Lower leg skin (tissue), 3 donors: ENCODE results near the gene VAMP8.

ENCODE experiments used
- POLR2A ChIP-seq, 2 donors: fragments of 450-650 bp; IDR thresholded peaks; one replicate each; pipeline ENCODE4 v1.6.1; 2016 to 2017; ENCODE audit warnings: antibody characterized with exemption in 2 of 2, mild to moderate bottlenecking in 1 of 2, moderate library complexity in 1 of 2
- TF ChIP-seq, protein P1 (sequence below), 3 donors: fragments of 450-650 bp; IDR thresholded peaks; one replicate each; pipeline ENCODE4 v1.5.1; 2016; ENCODE audit warnings: antibody characterized with exemption in 3 of 3, mild to moderate bottlenecking in 3 of 3, moderate library complexity in 2 of 3

DNA sequence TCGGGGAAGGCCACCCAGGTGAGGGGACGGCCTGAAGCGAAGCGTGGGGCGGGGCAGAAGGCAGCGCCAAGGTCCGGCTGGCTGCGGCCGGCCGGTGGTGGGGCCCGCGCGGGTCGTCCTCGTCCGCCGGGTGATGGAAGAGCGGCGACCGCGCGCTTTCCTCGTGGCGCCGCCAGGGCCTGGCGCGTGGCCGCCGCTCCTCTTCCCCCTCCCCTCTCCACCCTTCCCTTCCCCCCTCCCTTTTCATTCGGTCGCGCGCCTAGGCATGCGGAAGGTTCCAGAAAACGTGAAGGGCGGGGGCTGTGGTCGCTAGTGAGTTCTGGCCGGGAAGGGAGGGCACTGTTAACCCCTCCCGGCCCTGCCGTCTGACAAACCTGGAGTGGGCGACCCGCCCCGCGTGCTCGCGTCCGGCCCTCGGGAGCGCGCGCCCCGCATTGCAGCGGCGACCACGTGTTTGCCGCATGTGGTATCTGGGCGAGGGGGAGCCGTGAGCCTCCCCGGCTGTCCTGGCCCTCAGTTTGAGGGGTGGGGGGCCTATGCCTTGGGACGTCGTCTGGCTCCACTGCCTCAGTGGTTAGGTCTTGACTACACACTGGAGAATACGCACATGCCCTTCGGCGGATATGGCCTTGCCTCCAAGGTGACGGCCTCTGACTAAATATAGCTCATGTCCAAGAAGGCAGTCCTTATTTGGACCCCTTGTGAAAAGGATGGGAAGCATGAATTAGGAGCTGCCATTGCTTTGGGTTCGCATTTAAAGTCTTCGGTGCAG, 37.8 kb upstream of the VAMP8 start:
- TF ChIP-seq, protein P1, sequence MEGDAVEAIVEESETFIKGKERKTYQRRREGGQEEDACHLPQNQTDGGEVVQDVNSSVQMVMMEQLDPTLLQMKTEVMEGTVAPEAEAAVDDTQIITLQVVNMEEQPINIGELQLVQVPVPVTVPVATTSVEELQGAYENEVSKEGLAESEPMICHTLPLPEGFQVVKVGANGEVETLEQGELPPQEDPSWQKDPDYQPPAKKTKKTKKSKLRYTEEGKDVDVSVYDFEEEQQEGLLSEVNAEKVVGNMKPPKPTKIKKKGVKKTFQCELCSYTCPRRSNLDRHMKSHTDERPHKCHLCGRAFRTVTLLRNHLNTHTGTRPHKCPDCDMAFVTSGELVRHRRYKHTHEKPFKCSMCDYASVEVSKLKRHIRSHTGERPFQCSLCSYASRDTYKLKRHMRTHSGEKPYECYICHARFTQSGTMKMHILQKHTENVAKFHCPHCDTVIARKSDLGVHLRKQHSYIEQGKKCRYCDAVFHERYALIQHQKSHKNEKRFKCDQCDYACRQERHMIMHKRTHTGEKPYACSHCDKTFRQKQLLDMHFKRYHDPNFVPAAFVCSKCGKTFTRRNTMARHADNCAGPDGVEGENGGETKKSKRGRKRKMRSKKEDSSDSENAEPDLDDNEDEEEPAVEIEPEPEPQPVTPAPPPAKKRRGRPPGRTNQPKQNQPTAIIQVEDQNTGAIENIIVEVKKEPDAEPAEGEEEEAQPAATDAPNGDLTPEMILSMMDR (IDR thresholded peaks at IDR 0.05) = no peak
- no peak for TF ChIP-seq POLR2A (IDR thresholded peaks at IDR 0.05)
